Endothelial cell of umbilical vein (primary cell): ENCODE data around the gene TRAK1. TPM values are rescaled to one million over a fixed set of nuclear protein-coding genes. Genes with fewer than 3 reads are reported as not detected.

Experiments
- BruUV-seq: library from RNA; stranded (reverse); fragments of 400-500 nt; replicated peaks from 2 replicates; lab custom pipeline; 2021; lab: Mats Ljungman, UMichigan
- CTCF ChIA-PET: fragments of 300-600, 350-600 bp; sonication (Branson Sonifier 250); formaldehyde crosslinking; loops from one replicate; lab custom pipeline; 2021; ENCODE audit warnings: antibody characterized with exemption, inconsistent platforms; lab: Charles Lee
- POLR2A ChIA-PET: fragments of 300-600, 350-600 bp; sonication (Branson Sonifier 250); formaldehyde crosslinking; loops from one replicate; lab custom pipeline; 2021; ENCODE audit warnings: antibody characterized with exemption, inconsistent platforms; lab: Charles Lee
- DNase-seq: peaks from one replicate; pipeline ENCODE4 v3.0.0-alpha.2; 2011; ENCODE audit warnings: low read depth, low spot score
- FAIRE-seq: peaks from 2 replicates; lab custom pipeline; 2011; peaks lifted over from hg19 to GRCh38; lab: Jason Lieb, UNC
- H2AFZ ChIP-seq: 2 replicates; pipeline ENCODE4 v1.6.0; 2012; ENCODE audit warnings: low read depth, low read length, control low read depth, inconsistent platforms
- H3K27ac ChIP-seq: 2 replicates; pipeline ENCODE4 v1.5.1; 2011; ENCODE audit warnings: low read depth, mild to moderate bottlenecking, control low read depth, low read length, moderate library complexity; ENCODE audit not compliant: insufficient read depth
- H3K27me3 ChIP-seq, 2 experiments: 2 replicates each; pipeline versions ENCODE4 v1.6.0 to v1.6.1; 2011; ENCODE audit warnings: low read length in 2 of 2, mixed read lengths in 1 of 2; ENCODE audit not compliant: control insufficient read depth in 2 of 2, insufficient read depth in 2 of 2
- H3K36me3 ChIP-seq, 2 experiments: 2 replicates in 1 of 2; 3 replicates in 1 of 2; pipeline ENCODE4 v1.5.1; 2011; ENCODE audit warnings: low read length in 2 of 2, mild to moderate bottlenecking in 1 of 2, moderate library complexity in 1 of 2; ENCODE audit not compliant: control insufficient read depth in 2 of 2, insufficient read depth in 2 of 2; ENCODE audit errors: extremely low read depth in 1 of 2
- H3K4me1 ChIP-seq: 3 replicates; pipeline ENCODE4 v1.5.1; 2011; ENCODE audit warnings: mild to moderate bottlenecking, low read length; ENCODE audit not compliant: control insufficient read depth, insufficient read depth; ENCODE audit errors: extremely low read depth
- H3K4me2 ChIP-seq: 2 replicates; pipeline ENCODE4 v1.6.1; 2011; ENCODE audit warnings: low read length, control low read depth, mixed read lengths; ENCODE audit not compliant: insufficient read depth
- H3K4me3 ChIP-seq, 3 experiments: fragments of 200-600 bp in 1 of 3; sonication (generic), shearing (Covaris generic) in 1 of 3; replicated peaks in 1 of 3; 2 replicates each; pipeline ENCODE4 v1.5.1; 2011 to 2016; ENCODE audit warnings: control low read depth in 3 of 3, low read length in 3 of 3, mild to moderate bottlenecking in 2 of 3, inconsistent platforms in 1 of 3, low read depth in 1 of 3, moderate library complexity in 1 of 3; ENCODE audit not compliant: insufficient read depth in 1 of 3
- H3K79me2 ChIP-seq: 2 replicates; pipeline ENCODE4 v1.6.0; 2012; ENCODE audit warnings: low read length, inconsistent platforms; ENCODE audit not compliant: control insufficient read depth, insufficient read depth
- H3K9ac ChIP-seq: replicated peaks from 2 replicates; pipeline ENCODE3; 2011; ENCODE audit warnings: low read length, control low read depth; ENCODE audit not compliant: insufficient read depth; ENCODE audit errors: extremely low read depth
- H3K9me1 ChIP-seq: replicated peaks from 3 replicates; pipeline ENCODE4 v1.6.0; 2011; ENCODE audit warnings: mild to moderate bottlenecking, low read length; ENCODE audit not compliant: control insufficient read depth, insufficient read depth; ENCODE audit errors: extremely low read depth
- H3K9me3 ChIP-seq: replicated peaks from 2 replicates; pipeline ENCODE4 v1.5.1; 2012; ENCODE audit warnings: low read length, inconsistent platforms; ENCODE audit not compliant: control insufficient read depth, insufficient read depth
- H4K20me1 ChIP-seq: replicated peaks from 2 replicates; pipeline ENCODE3; 2011; ENCODE audit warnings: mild to moderate bottlenecking, low read length; ENCODE audit not compliant: control insufficient read depth, insufficient read depth; ENCODE audit errors: extremely low read depth
- EZH2 ChIP-seq: IDR thresholded peaks from 2 replicates; pipeline ENCODE4 v1.6.1; 2012; ENCODE audit warnings: borderline replicate concordance, low read depth, mild to moderate bottlenecking, moderate library complexity, low read length, inconsistent platforms; ENCODE audit not compliant: severe bottlenecking
- FOS ChIP-seq: IDR thresholded peaks from 2 replicates; pipeline ENCODE4 v1.6.1; 2011; ENCODE audit warnings: mild to moderate bottlenecking, low read length, moderate library complexity, borderline replicate concordance; ENCODE audit not compliant: insufficient read depth
- GATA2 ChIP-seq: IDR thresholded peaks from 2 replicates; pipeline ENCODE4 v1.7.0; 2011; ENCODE audit warnings: low read depth, mild to moderate bottlenecking, moderate library complexity, mixed read lengths, low read length; ENCODE audit not compliant: insufficient read length, insufficient read depth
- JUN ChIP-seq: IDR thresholded peaks from 2 replicates; pipeline ENCODE4 v1.6.1; 2011; ENCODE audit warnings: borderline replicate concordance, low read depth; ENCODE audit not compliant: insufficient read length, insufficient read depth
- MAX ChIP-seq: IDR thresholded peaks from 2 replicates; pipeline ENCODE4 v1.6.1; 2011; ENCODE audit not compliant: insufficient read depth, insufficient read length
- MYC ChIP-seq: IDR thresholded peaks from one replicate; pipeline ENCODE4 v1.6.1; 2011; ENCODE audit warnings: mild to moderate bottlenecking, low read depth, low read length
- POLR2A ChIP-seq: IDR thresholded peaks from 2 replicates; pipeline ENCODE4 v1.6.1; 2012; ENCODE audit warnings: low read depth, mild to moderate bottlenecking, control low read depth, low read length
- POLR2AphosphoS5 ChIP-seq: IDR thresholded peaks from 2 replicates; pipeline ENCODE4 v1.6.1; 2012; ENCODE audit warnings: low read depth, mild to moderate bottlenecking, control low read depth, low read length, moderate library complexity; ENCODE audit not compliant: insufficient read depth
- dilution Hi-C: fragments of 300-500 bp; cut with MboI; formaldehyde crosslinking; loops from one replicate; pipeline ENCODE4 v1.15.0; 2019; ENCODE audit warnings: low sequenced_read_pairs; ENCODE audit not compliant: extremely low pct_ligation_motif_present
- intact Hi-C: fragments of 100-400 bp; cut with micrococcal nuclease; formaldehyde crosslinking; loops from one replicate; pipeline ENCODE4 v1.10.0; 2022
- polyA plus RNA-seq, 4 experiments: library from polyadenylated mRNA; depleted of rRNA in 3 of 4; stranded (reverse) in 3 of 4; unstranded in 1 of 4; fragments of >200 nt; gene quantifications; 2 replicates each; pipeline versions ENCODE4 v1.2.1 to v1.2.3, GENCODE V29; 2011 to 2012; ENCODE audit warnings: missing spikeins in 1 of 4
- total RNA-seq: library from RNA; stranded (reverse); gene quantifications from 2 replicates; pipeline ENCODE4 v1.2.3, GENCODE V29; 2021
- TF ChIP-seq, protein P1 (sequence below), 2 donors: IDR thresholded peaks; 1 replicate in 1 of 2; 2 replicates in 1 of 2; pipeline ENCODE4 v1.5.1; 2011; ENCODE audit warnings: low read length in 2 of 2, mild to moderate bottlenecking in 2 of 2, moderate library complexity in 2 of 2, control low read depth in 1 of 2, inconsistent platforms in 1 of 2, low read depth in 1 of 2; ENCODE audit not compliant: insufficient read depth in 1 of 2; ENCODE audit errors: extremely low read depth in 1 of 2

TRAK1 gene
- total and polyA plus RNA-seq, 2 donors (not counting 3 experiments of a cell fraction or from before 2014, with no cell fraction given), result 38.5 to 59.6 TPM

- H3K79me2 ChIP-seq, result no peaks in the 10 kb centered on the region
- H3K4me3 ChIP-seq, result no peak overlapping the region
- H3K9me1 ChIP-seq, result no peaks in the 10 kb centered on the region
- dilution Hi-C loops (no loop called here), intact Hi-C loops (no loop called here)
- ChIA-PET POLR2A (interaction anchor here (0.6 kb wide), 1 partner anchor 25 kb away, joined by 3 read pairs; no protein-coding TSS in a partner anchor), CTCF (interaction anchor here (1.0 kb wide), 1 partner anchor 25 kb away, joined by 3 read pairs; no protein-coding TSS in a partner anchor)
- H4K20me1 ChIP-seq, result no peaks in the 10 kb centered on the region
- FAIRE-seq (no peak), DNase-seq (no peak)
- H2AFZ ChIP-seq, result no peak overlapping the region
- H3K9me3 ChIP-seq, result no peaks in the 10 kb centered on the region
- H3K27me3 ChIP-seq, result peaks cover 12 to 15% of the 10 kb centered on the region in 2 experiments
- no peak overlapping the region for H3K27ac ChIP-seq
- H3K36me3 ChIP-seq, result no peaks in the 10 kb centered on the region
- BruUV-seq, result no TSS peak
- TF ChIP-seq MAX, result no peak
- TF ChIP-seq MYC, result no peak
- no peak for TF ChIP-seq POLR2A
- no peak for TF ChIP-seq GATA2
- TF ChIP-seq, protein P1, sequence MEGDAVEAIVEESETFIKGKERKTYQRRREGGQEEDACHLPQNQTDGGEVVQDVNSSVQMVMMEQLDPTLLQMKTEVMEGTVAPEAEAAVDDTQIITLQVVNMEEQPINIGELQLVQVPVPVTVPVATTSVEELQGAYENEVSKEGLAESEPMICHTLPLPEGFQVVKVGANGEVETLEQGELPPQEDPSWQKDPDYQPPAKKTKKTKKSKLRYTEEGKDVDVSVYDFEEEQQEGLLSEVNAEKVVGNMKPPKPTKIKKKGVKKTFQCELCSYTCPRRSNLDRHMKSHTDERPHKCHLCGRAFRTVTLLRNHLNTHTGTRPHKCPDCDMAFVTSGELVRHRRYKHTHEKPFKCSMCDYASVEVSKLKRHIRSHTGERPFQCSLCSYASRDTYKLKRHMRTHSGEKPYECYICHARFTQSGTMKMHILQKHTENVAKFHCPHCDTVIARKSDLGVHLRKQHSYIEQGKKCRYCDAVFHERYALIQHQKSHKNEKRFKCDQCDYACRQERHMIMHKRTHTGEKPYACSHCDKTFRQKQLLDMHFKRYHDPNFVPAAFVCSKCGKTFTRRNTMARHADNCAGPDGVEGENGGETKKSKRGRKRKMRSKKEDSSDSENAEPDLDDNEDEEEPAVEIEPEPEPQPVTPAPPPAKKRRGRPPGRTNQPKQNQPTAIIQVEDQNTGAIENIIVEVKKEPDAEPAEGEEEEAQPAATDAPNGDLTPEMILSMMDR (IDR thresholded peaks at IDR 0.05; ENCODE audit: extremely low read depth in 1 of 2, insufficient read depth in 1 of 2, low read depth in 1 of 2, low read length in 2 of 2), result no peak
- no peak for TF ChIP-seq FOS
- no peak for TF ChIP-seq JUN
- TF ChIP-seq POLR2AphosphoS5, result no peak
- no peak for TF ChIP-seq EZH2
- no peak overlapping the region for H3K9ac ChIP-seq
- no peaks in the 10 kb centered on the region for H3K4me1 ChIP-seq
- no peak overlapping the region for H3K4me2 ChIP-seq
Measured at GRCh38 chr3:42271786-42272185, 180.6 kb downstream of the TRAK1 start.
